Stimulated activated CD8-positive, alpha-beta memory T cell treated with anti-CD3 and anti-CD28 coated beads, Interleukin-4, amount 100 ng/mL, for 24 hours (primary cell): ENCODE data around the gene TSHZ3.

ENCODE experiments used
- DNase-seq: peaks from one replicate; pipeline ENCODE4 v3.0.0-alpha.2; 2020; ENCODE audit warnings: low read depth

The TSHZ3 gene

GRCh38 chr19:31313291-31314030, 35.8 kb downstream of the TSHZ3 start:
- no peak for DNase-seq

DNA sequence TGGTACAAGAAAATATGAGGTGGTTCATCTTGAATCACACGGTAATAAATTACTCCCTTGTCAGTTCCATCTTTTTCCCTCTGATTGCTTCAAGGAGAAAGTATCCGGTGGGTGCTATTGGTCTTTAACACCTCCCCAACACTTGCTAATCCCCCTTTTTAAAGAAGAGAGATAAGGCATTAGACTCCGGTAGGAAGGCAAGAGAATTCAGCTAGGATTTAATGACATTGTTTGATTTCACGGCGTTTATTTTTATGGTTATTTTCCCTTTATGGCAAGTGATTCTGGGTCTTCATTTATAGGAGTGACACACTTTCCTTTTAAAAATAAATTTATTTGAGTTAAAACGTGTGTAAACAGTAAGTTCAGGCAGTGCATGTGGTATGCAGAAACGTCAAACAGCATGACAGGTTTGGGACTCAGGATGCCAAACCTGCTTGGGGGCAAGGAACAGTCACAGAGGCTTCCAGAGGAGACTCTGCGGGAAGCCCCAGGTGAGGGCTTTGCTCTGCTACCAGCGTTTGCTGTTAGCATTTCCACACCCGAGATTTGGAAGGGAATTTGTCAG, 36.5 kb downstream of the TSHZ3 start:
- DNase-seq: no peak

- DNase-seq: peak; percentile 4
Measured at GRCh38 chr19:31312009-31312676, 37.1 kb downstream of the TSHZ3 start.

DNA sequence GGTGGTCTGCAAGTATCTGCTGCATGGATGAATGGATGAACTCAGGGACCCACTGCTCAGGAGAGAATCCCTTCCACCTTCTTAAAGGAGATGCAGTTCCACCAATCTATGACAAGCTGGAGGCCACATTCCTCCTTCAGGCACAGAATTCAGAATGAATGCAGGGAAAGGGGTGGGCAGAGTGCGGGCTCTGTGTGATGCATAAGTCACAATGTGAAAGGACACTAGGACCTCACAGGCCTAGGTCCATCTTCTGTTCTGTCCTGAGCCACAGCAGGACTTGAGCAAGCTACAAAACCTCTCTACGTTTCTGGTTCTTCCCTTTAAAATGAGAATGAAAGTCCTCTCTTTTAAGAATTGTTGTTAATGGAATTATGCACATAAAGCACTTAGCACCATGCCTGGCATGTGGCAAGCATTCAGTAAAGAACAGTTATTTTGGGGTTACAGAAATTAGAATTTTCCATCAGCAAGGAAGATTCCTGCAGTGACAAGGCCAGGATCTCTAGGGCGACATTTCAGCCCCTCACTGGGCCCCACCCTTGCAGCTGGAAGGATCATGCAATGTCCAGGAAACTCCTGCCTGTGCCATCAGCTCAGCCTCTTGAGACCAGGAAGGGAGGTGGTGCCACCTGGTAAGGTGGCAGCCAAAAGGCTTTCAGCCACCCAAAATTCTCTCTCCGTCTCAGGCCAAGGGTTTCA, 38.7 kb downstream of the TSHZ3 start:
- no peak for DNase-seq

DNA sequence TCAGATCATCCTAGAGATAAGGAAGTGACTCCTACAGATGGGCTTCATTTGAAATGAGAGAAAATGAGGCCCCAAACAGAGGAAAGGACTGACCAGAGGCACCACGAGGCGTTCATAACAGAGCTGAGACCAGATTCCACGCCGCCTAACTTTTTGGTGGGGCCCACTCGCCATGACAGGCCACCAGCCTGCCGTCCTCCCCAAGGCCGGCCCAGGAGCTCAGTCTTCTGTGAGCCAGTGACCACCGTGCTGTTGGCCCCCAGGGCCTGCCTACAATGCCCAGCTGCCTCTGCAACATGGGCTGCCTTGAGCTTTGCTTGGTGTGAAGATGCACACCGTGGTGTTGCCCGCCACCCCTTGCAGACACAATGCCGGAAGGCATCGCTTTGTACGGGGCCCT, 40.5 kb downstream of the TSHZ3 start:
- no peak for DNase-seq

DNA sequence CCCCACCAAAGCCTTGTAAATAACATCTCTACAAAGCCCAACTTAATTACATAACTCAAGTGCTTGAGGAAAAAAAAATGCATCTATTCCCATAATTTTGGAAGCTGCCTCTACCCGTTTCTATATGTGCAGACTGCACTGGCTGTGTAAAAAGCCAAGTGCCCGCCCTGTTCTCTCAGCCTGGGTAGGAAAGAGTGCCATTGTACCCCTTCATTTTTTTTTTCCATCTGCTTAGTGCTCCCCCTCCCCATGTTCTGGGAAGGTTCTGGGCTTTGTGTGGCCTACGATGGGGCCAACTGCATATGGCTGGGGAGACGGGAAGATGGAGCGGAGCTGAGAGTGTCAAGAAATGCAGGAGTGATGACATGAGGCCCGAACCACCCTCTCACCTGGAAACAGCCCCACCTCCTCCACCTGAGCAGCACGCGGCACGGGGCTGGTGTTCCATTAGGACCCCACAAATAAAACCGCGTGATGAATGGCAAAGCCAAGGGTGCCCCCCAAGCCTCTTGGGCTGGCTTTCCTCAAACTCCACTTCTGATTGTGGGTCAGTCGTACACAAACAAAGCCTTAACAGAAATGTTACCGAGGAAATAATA, 42.1 kb downstream of the TSHZ3 start:
- no peak for DNase-seq

- DNase-seq: no peak
Measured at GRCh38 chr19:31306006-31306753, 43.1 kb downstream of the TSHZ3 start.

DNA sequence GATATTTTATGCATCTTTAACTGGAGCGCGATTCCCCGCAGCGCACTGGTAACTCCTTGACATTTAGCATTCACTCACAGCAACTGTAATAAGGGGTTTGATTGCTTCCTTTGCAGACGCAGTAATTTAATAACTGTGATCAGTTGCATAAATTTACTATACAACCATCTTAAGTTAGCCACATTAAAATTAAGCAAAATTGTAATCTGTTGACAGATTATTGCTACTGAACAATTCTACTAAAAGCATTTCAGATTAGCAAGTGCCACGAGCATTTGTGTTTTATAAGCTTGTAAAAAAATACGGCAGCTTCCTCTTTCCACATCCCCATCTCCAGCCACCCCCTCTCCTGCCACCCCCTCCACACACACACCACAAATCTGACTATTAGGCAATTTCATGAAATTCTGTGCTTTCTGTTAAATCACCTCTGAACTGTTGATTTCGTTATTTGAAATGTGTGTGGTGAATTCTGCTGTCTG, 44.4 kb downstream of the TSHZ3 start:
- no peak for DNase-seq

DNA sequence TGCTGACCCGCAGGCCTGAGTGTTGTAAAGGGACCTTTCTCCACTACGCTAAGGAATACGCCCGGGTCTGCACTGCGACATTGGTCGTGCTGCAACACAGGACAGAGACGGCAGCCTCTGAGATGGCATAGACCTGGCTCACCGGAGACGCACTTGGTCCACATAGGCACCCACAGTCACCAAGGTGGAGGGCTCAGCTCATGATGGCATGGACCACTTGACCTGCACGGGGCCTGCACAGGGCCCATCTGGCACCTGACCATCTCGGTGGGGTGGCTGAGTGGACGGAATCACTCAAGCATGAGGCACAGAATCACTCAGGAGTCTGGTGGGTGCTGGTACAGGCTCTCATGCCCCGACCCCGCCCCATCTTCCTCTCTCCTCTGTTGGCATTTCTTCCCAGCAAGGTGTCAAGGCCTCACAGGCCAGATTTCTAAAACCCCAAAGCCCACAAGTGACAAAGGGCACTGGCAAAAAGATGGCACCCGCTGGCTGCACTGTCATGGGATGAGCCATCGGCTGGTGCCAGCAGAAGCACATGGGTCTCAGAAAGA, 45.9 kb downstream of the TSHZ3 start:
- DNase-seq: no peak

- DNase-seq: no peak
Measured at GRCh38 chr19:31301306-31301980, 47.8 kb downstream of the TSHZ3 start.

- no peak for DNase-seq
Measured at GRCh38 chr19:31300422-31300821, 48.8 kb downstream of the TSHZ3 start.

- DNase-seq: no peak
Measured at GRCh38 chr19:31299665-31300064, 49.6 kb downstream of the TSHZ3 start.

DNA sequence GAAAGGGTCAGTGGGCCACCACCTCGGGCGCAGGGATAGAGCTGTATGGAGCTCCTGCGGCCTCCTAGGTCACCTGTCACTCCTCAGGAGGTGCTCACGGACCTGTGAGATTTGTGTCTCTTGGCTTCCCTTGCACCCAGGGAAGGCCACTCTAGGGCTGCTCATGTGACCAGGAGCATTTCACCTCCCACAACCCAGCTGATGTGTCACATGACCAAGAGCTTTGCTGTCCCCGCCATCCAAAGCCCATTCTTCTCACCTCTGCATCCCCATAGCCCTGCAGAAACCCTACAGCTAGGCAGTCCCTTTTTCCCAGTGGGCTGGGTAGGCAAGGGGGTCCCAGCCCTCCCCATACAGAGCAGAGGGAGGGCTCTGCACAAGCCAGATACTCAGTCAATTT, 51.2 kb downstream of the TSHZ3 start:
- DNase-seq: no peak

DNA sequence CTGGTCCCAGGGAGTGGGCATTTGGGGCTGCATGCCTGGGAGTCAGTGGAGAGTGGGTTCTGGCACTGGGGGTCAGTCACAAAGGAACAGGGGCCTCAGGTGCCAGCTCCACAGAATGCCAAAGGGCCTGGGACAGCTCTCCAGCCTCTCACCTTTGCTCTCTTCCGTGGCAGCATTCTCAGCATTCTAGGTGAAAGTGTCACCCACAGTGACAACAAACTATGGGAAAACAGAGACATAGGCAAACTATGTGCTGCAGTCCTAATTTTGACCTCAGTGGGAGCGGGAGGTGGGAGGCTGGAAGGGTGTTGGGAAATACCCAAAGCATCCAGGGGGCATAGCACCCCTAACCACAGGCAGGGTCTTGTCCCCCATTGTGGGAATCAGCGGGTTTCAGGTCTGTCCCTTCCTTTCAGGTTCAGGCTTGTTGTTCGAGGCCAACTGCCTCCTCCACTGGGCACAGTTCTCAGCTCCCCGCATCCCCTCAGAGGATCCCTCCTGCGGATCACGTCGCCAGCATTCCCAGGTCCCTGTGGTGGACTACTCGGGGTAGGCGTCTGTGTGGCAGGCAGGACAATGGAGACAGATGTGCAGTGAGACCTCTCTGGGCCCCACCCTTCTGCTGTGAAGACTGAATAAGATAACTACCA, 52.4 kb downstream of the TSHZ3 start:
- no peak for DNase-seq

DNA sequence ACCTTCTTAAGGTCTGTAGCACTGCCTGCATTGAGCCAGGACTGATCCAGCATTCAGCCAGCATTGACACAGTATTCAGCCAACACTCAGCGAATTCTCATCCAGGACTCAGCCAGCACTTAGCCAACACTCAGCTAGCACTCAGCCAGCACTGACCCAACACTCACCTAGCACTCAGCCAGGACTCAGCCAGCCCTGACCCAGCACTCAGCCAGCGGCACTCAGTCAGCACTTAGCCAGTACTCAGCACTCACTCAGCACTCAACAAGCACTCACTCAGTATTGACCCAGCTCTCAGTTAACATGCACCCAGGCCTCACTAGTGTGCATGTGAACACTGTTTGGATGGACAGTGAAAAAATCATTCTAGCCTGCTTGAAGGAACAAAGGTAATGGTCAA, 55.0 kb downstream of the TSHZ3 start:
- DNase-seq: no peak

- no peak for DNase-seq
Measured at GRCh38 chr19:31292639-31293185, 56.5 kb downstream of the TSHZ3 start.

GRCh38 chr19:31290931-31291590, 58.2 kb downstream of the TSHZ3 start:
- no peak for DNase-seq

GRCh38 chr19:31289976-31290375, 59.3 kb downstream of the TSHZ3 start:
- no peak for DNase-seq

DNA sequence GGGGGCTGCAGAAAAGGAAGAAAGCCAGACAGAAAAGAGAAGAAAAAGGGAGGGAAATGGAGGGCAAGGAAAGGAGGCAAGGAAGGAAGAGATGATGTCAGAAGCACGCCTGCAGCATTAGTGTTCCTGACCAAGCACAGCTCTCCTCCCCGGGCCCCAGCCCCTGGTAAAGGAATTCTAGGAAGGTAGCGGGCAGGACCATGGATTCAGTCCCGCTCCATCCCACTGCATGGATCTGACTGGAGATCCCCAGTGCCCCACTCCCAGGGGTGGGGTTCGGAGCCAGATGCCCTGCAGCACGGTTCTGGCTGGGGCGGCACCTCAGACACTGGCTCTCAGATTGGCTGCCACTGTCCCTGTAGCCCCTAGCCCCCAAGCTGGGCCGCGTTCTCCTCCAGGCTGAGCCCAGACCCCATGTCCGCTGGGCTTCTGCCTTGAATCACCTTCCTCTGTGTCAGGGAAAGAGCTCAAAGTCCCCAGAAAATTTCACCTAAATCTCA, 59.8 kb downstream of the TSHZ3 start:
- DNase-seq: no peak
